GM18519 (cell line): Measurements from ENCODE around the gene TMC8.

ENCODE experiments used
- ATAC-seq: cut with Tn5 transposase; IDR thresholded peaks from one replicate; pipeline ENCODE4 v1.9.1; 2021; ENCODE audit warnings: mild to moderate bottlenecking, moderate library complexity; ENCODE audit not compliant: unreplicated experiment, low FRiP score

Gene TMC8

GRCh38 chr17:78123258-78123929, 7.2 kb upstream of the TMC8 start:
- no peak for ATAC-seq

- no peak for ATAC-seq
Measured at GRCh38 chr17:78124081-78124835, 6.3 kb upstream of the TMC8 start.

- ATAC-seq: no peak
Measured at GRCh38 chr17:78124836-78125137, 5.8 kb upstream of the TMC8 start.

- ATAC-seq: no peak
Measured at GRCh38 chr17:78125138-78125913, 5.2 kb upstream of the TMC8 start.

- ATAC-seq: no peak
Measured at GRCh38 chr17:78125976-78126894, 4.3 kb upstream of the TMC8 start.

- ATAC-seq: no peak
Measured at GRCh38 chr17:78126895-78127238, 3.7 kb upstream of the TMC8 start.

- no peak for ATAC-seq
Measured at GRCh38 chr17:78127239-78127887, 3.2 kb upstream of the TMC8 start.

- no peak for ATAC-seq
Measured at GRCh38 chr17:78127888-78128550, 2.6 kb upstream of the TMC8 start.

GRCh38 chr17:78128551-78129350, 1.8 kb upstream of the TMC8 start, which contains the start of gene TMC6:
Gene TMC6, minus strand, starts transcription at chr17:78128755. Its CDS starts 1,923 bp downstream, at chr17:78126832.
- no peak for ATAC-seq

- ATAC-seq: no peak
Measured at GRCh38 chr17:78129351-78130089, 1.1 kb upstream of the TMC8 start.

GRCh38 chr17:78130090-78130436, 508 bp upstream of the TMC8 start:
- ATAC-seq: no peak

- ATAC-seq: no peak
Measured at GRCh38 chr17:78131172-78132083, 857 bp downstream of the TMC8 start.

- no peak for ATAC-seq
Measured at GRCh38 chr17:78132084-78132676, 1.6 kb downstream of the TMC8 start.

GRCh38 chr17:78132767-78133178, 2.2 kb downstream of the TMC8 start:
- no peak for ATAC-seq

- no peak for ATAC-seq
Measured at GRCh38 chr17:78133179-78133951, 2.8 kb downstream of the TMC8 start.
